GM21737 (cell line): ENCODE data around the gene SAP25.
A peak's percentile ranks its signal among the peaks of the same experiment; 100 is the strongest.
"Not testable (repeated sequence)": the region's sequence is repeated elsewhere in the genome, so short reads cannot be mapped to it uniquely, and the experiment has no call there.

Source experiments
- ATAC-seq: cut with Tn5 transposase; IDR thresholded peaks from one replicate; pipeline ENCODE4 v1.9.1; 2021; ENCODE audit warnings: mild to moderate bottlenecking, moderate library complexity; ENCODE audit not compliant: unreplicated experiment

The SAP25 gene

GRCh38 chr7:100576384-100576993, 2.8 kb upstream of the SAP25 start:
- no peak for ATAC-seq

- ATAC-seq: no peak
Measured at GRCh38 chr7:100575746-100576383, 2.2 kb upstream of the SAP25 start.

- no peak for ATAC-seq
Measured at GRCh38 chr7:100575206-100575631, 1.5 kb upstream of the SAP25 start.

- no peak for ATAC-seq
Measured at GRCh38 chr7:100574362-100575205, 884 bp upstream of the SAP25 start.

- ATAC-seq: no peak
Measured at GRCh38 chr7:100572949-100573675, 588 bp downstream of the SAP25 start.

- no peak for ATAC-seq
Measured at GRCh38 chr7:100572281-100572948, 1.3 kb downstream of the SAP25 start.

GRCh38 chr7:100571829-100572116, 1.9 kb downstream of the SAP25 start:
- ATAC-seq: no peak

GRCh38 chr7:100570954-100571828, 2.5 kb downstream of the SAP25 start:
- ATAC-seq: no peak

- ATAC-seq: peak; percentile 43
Measured at GRCh38 chr7:100568896-100569844, 4.5 kb downstream of the SAP25 start.

GRCh38 chr7:100568176-100568895, 5.4 kb downstream of the SAP25 start:
- no peak for ATAC-seq

GRCh38 chr7:100567751-100568175, 5.9 kb downstream of the SAP25 start:
- no peak for ATAC-seq

- no peak for ATAC-seq
Measured at GRCh38 chr7:100567031-100567730, 6.5 kb downstream of the SAP25 start.

GRCh38 chr7:100566018-100566531, 7.6 kb downstream of the SAP25 start:
- no peak for ATAC-seq

GRCh38 chr7:100565133-100565571, 8.5 kb downstream of the SAP25 start:
- no peak for ATAC-seq

GRCh38 chr7:100564405-100564804, 9.3 kb downstream of the SAP25 start:
- ATAC-seq: not testable (repeated sequence)

- ATAC-seq: no peak
Measured at GRCh38 chr7:100563809-100564400, 9.8 kb downstream of the SAP25 start.

GRCh38 chr7:100563100-100563564, 10.6 kb downstream of the SAP25 start:
- no peak for ATAC-seq
